ENCODE measurements around the gene IL17RD. TPM values are rescaled to one million over a fixed set of nuclear protein-coding genes. Genes with fewer than 3 reads are reported as not detected.
A peak's percentile ranks its signal among the peaks of the same experiment; 100 is the strongest.

The IL17RD gene
- total RNA-seq, 1 experiment from 2014 or later: 3.5 TPM

- intact Hi-C loops (cut with micrococcal nuclease; ENCODE audit: unreplicated experiment) (no loop called here), in situ Hi-C loops (cut with HindIII; ENCODE audit: low pct_unique_long_range_greater_than_20kb, low sequenced_read_pairs) (no loop called here)
- no peaks in the 10 kb centered on the region for H3K36me3 ChIP-seq (ENCODE audit: control insufficient read depth, insufficient read depth, low read length)
- DNase-seq (ENCODE audit: low read depth, low spot score): no peak
- TF ChIP-seq REST (IDR thresholded peaks at IDR 0.05; ENCODE audit: insufficient read depth in 1 of 2, low read depth in 2 of 2, low read length in 1 of 2) (no peak), POLR2AphosphoS5 (IDR thresholded peaks at IDR 0.05; ENCODE audit: low read depth, low read length) (no peak), SIN3A (IDR thresholded peaks at IDR 0.05; ENCODE audit: borderline replicate concordance, insufficient read depth, low read depth, low read length) (no peak), TCF7L2 (IDR thresholded peaks at IDR 0.05; ENCODE audit: low read depth, low read length) (no peak), CTCF (IDR thresholded peaks at IDR 0.05) (no peak)
- no TSS peak for BruUV-seq (replicated peaks)
- CTCF ChIA-PET: no interaction called here
- peaks cover 2% of the 10 kb centered on the region; the same call in 1 of the 2 replicates for H3K4me1 ChIP-seq (ENCODE audit: control insufficient read depth, insufficient read depth, low read length)
- H3K27me3 ChIP-seq (ENCODE audit: control insufficient read depth, insufficient read depth, low read length): no peaks in the 10 kb centered on the region
- POLR2A ChIA-PET: interaction anchor here (0.6 kb wide), 1 partner anchor 31 kb away, joined by 5 read pairs; no protein-coding TSS in a partner anchor
- no peaks in the 10 kb centered on the region for H3K9me3 ChIP-seq (ENCODE audit: control insufficient read depth, insufficient read depth, low read depth, low read length)
- H3K4me3 ChIP-seq (ENCODE audit: low read depth in 2 of 2, low read length in 2 of 2): no peak overlapping the region
- no peak overlapping the region for H3K27ac ChIP-seq (ENCODE audit: low read length)
- no peak for ATAC-seq
These were observed 488 bp upstream of the IL17RD start for GRCh38 chr3:57165641-57166040.

- CTCF ChIA-PET: no interaction called here
- no TSS peak for BruUV-seq (replicated peaks)
These were observed 916 bp downstream of the IL17RD start for GRCh38 chr3:57164217-57164656.

More at GRCh38 chr3:57164217-57164656, 916 bp downstream of the IL17RD start:
- Histone ChIP-seq H3K9me3 (ENCODE audit: control insufficient read depth, insufficient read depth, low read depth, low read length) (no peaks in the 10 kb centered on the region), H3K27me3 (ENCODE audit: control insufficient read depth, insufficient read depth, low read length) (no peaks in the 10 kb centered on the region), H3K4me3 (ENCODE audit: low read depth in 2 of 2, low read length in 2 of 2) (peak overlapping the region; percentile 56 to 60), H3K27ac (ENCODE audit: low read length) (no peak overlapping the region), H3K36me3 (ENCODE audit: control insufficient read depth, insufficient read depth, low read length) (no peaks in the 10 kb centered on the region), H3K4me1 (ENCODE audit: control insufficient read depth, insufficient read depth, low read length) (no peaks in the 10 kb centered on the region; the same call in 1 of the 2 replicates)
- TF ChIP-seq CTCF (IDR thresholded peaks at IDR 0.05) (no peak), POLR2AphosphoS5 (IDR thresholded peaks at IDR 0.05; ENCODE audit: low read depth, low read length) (no peak), TCF7L2 (IDR thresholded peaks at IDR 0.05; ENCODE audit: low read depth, low read length) (no peak), SIN3A (IDR thresholded peaks at IDR 0.05; ENCODE audit: borderline replicate concordance, insufficient read depth, low read depth, low read length) (no peak), REST (IDR thresholded peaks at IDR 0.05; ENCODE audit: insufficient read depth in 1 of 2, low read depth in 2 of 2, low read length in 1 of 2) (no peak)
- POLR2A ChIA-PET: interaction anchor here (0.6 kb wide), 1 partner anchor 69 kb away, joined by 9 read pairs; no protein-coding TSS in a partner anchor
- ATAC-seq (peak; percentile 24; the same call in 1 of the 2 replicates), DNase-seq (ENCODE audit: low read depth, low spot score) (no peak)
- intact Hi-C loops (cut with micrococcal nuclease; ENCODE audit: unreplicated experiment) (no loop called here), in situ Hi-C loops (cut with HindIII; ENCODE audit: low pct_unique_long_range_greater_than_20kb, low sequenced_read_pairs) (no loop called here)

All from Panc1 (cell line).